Stomach smooth muscle (tissue), 2 donors: ENCODE results near the gene CDON.
A peak's percentile ranks its signal among the peaks of the same experiment; 100 is the strongest.

Experiments
- H3K27ac ChIP-seq: one replicate; pipeline ENCODE4 v1.7.0; 2013; ENCODE audit warnings: mild to moderate bottlenecking, low read length, inconsistent platforms
- H3K27me3 ChIP-seq, 2 donors: one replicate each; pipeline ENCODE4 v1.7.0; 2013; ENCODE audit warnings: low read length in 2 of 2; ENCODE audit not compliant: insufficient read depth in 2 of 2, control insufficient read depth in 1 of 2
- H3K36me3 ChIP-seq, 2 donors: one replicate each; pipeline ENCODE4 v1.7.0; 2013; ENCODE audit warnings: low read length in 2 of 2; ENCODE audit not compliant: control insufficient read depth in 2 of 2, insufficient read depth in 2 of 2
- H3K4me1 ChIP-seq: one replicate; pipeline ENCODE4 v1.7.0; 2013; ENCODE audit warnings: low read length; ENCODE audit not compliant: control insufficient read depth, insufficient read depth
- H3K4me3 ChIP-seq, 2 donors: one replicate each; pipeline ENCODE4 v1.7.0; 2013; ENCODE audit warnings: low read length in 2 of 2
- H3K9ac ChIP-seq, 2 donors: one replicate each; pipeline ENCODE4 v1.7.0; 2013; ENCODE audit warnings: low read length in 2 of 2, mild to moderate bottlenecking in 1 of 2
- H3K9me3 ChIP-seq, 2 donors: one replicate each; pipeline ENCODE4 v1.7.0; 2013; ENCODE audit warnings: low read length in 2 of 2; ENCODE audit not compliant: control insufficient read depth in 2 of 2
- donor health status: healthy.
- donor health status: Pancreatic carcinoma.

The CDON gene

GRCh38 chr11:125943661-125944349 lies 118.9 kb downstream of the CDON start:
- Histone ChIP-seq H3K27ac (no peak overlapping the region), H3K4me3 (no peak overlapping the region), H3K36me3 (no peaks in the 10 kb centered on the region), H3K9ac (no peak overlapping the region), H3K27me3 (no peaks in the 10 kb centered on the region), H3K4me1 (peaks cover 15% of the 10 kb centered on the region), H3K9me3 (no peaks in the 10 kb centered on the region)

- Histone ChIP-seq H3K4me3 (no peak overlapping the region), H3K27me3 (no peaks in the 10 kb centered on the region), H3K4me1 (peaks cover 17% of the 10 kb centered on the region), H3K9me3 (no peaks in the 10 kb centered on the region), H3K9ac (no peak overlapping the region), H3K27ac (no peak overlapping the region), H3K36me3 (no peaks in the 10 kb centered on the region)
Observed at GRCh38 chr11:125942771-125943428, 119.8 kb downstream of the CDON start.

DNA sequence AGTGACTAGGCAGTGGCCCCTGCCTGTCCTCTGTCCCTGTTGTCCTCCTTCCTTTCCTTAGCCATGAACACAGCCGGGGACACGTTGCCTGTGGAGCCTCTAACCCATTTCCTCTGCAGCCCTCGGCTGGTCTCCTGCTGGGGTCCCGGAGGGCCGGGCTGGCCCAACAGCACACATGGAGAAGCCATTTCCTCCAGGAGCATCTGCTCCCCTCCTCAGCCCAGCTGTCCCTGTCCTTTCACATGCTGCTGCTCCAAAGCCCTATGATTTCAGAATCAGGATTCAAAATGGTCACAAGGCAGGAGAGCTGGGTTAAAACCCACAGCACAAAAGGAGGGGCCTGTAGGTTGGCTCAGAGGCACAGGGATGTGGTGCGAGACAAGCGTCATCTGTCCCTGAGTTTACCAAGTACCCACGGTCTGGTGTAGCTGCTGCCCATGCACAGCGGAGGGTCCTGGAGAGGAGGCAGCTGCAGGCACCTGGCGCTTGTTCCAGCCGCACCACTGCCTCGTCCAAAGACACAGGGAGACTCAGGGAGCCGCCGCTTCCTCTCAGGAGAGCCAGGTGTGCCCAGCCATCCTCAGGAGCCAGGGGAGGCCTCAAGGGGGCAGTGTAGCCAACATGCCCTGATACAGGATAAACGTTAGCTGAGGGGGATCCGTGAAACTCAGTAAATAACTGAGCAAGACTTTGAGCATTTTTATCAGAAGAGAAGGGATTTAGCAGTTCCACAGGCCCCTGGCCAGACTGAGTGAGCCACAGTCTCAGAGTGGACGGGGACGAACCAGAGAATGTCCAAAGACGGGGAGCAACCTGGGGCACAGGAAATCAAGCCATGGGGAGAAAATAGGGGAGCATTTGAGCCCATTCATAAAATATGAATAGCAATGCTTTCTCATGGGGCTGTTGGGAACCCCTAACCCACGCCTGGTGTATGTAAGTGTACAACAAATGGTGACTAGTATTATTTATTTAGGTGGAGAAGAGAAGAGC lies 120.8 kb downstream of the CDON start:
- Histone ChIP-seq H3K9ac (no peak overlapping the region), H3K36me3 (no peaks in the 10 kb centered on the region), H3K9me3 (no peaks in the 10 kb centered on the region), H3K4me3 (no peak overlapping the region), H3K4me1 (peaks cover 17% of the 10 kb centered on the region), H3K27ac (no peak overlapping the region), H3K27me3 (no peaks in the 10 kb centered on the region)

- Histone ChIP-seq H3K36me3 (no peaks in the 10 kb centered on the region), H3K9ac (no peak overlapping the region), H3K27me3 (no peaks in the 10 kb centered on the region), H3K27ac (no peak overlapping the region), H3K4me3 (no peak overlapping the region), H3K4me1 (peaks cover 17% of the 10 kb centered on the region), H3K9me3 (no peaks in the 10 kb centered on the region)
Observed at GRCh38 chr11:125941267-125941618, 121.4 kb downstream of the CDON start.

- peaks cover 17% of the 10 kb centered on the region for H3K4me1 ChIP-seq
- H3K9me3 ChIP-seq = no peaks in the 10 kb centered on the region
- no peak overlapping the region for H3K9ac ChIP-seq
- no peak overlapping the region for H3K4me3 ChIP-seq
- no peaks in the 10 kb centered on the region for H3K36me3 ChIP-seq
- H3K27me3 ChIP-seq = no peaks in the 10 kb centered on the region
- H3K27ac ChIP-seq = no peak overlapping the region
Observed at GRCh38 chr11:125940145-125940544, 122.5 kb downstream of the CDON start.

DNA sequence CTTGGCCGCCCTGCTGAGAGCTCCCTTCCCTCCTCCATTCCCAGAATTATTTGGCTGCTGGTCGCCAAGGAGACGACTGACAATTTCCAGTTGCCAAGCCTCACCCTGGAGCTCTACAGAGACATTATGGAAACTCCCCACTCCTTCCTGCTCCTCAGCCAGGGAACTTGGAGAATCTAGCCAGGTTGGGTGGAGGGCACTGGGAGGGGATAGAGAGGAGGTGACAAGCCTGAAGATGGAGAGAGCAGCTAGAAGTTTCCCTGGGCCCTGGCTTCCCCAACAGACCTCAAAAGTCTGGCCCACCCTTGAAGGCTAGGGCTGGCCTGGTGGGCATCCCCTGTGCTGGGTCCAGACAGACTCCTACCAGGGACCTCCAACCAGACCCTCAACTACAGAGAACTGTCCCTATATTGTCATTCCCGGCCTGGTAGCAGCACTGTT lies 123.6 kb downstream of the CDON start:
- peak overlapping the region in 1 of 2 donors; percentile 14 for H3K4me3 ChIP-seq
- H3K36me3 ChIP-seq = no peaks in the 10 kb centered on the region
- no peaks in the 10 kb centered on the region for H3K9me3 ChIP-seq
- H3K27ac ChIP-seq = no peak overlapping the region
- H3K9ac ChIP-seq = no peak overlapping the region
- no peaks in the 10 kb centered on the region for H3K27me3 ChIP-seq
- peaks cover 17% of the 10 kb centered on the region for H3K4me1 ChIP-seq

DNA sequence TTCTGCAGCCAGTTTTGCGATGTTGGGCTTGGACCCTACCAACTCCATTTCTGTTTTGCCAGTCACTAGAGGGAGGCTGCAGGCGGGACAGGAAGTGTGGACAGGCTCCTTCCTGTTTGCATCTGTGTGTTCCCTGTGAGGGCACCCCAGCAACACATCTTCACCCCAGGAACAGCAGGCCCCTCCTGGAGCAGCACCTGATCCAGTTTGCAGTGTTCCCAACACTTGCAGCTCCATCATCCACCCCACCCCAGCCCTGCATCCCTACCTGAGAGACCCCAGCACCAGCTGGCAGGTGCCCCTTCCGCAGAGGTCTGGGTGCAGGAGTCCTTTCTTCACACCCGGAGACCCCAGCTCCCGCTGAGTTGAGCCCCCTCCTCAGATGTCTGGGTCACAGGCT lies 124.2 kb downstream of the CDON start:
- H3K4me3 ChIP-seq = no peak overlapping the region
- no peaks in the 10 kb centered on the region for H3K9me3 ChIP-seq
- H3K36me3 ChIP-seq = no peaks in the 10 kb centered on the region
- H3K9ac ChIP-seq = no peak overlapping the region
- peaks cover 17% of the 10 kb centered on the region for H3K4me1 ChIP-seq
- H3K27me3 ChIP-seq = no peaks in the 10 kb centered on the region
- H3K27ac ChIP-seq = no peak overlapping the region

GRCh38 chr11:125935618-125936199 lies 127.0 kb downstream of the CDON start:
- no peak overlapping the region for H3K27ac ChIP-seq
- no peak overlapping the region for H3K9ac ChIP-seq
- H3K36me3 ChIP-seq = no peaks in the 10 kb centered on the region
- no peaks in the 10 kb centered on the region for H3K27me3 ChIP-seq
- no peaks in the 10 kb centered on the region for H3K9me3 ChIP-seq
- no peak overlapping the region for H3K4me3 ChIP-seq
- peaks cover 12% of the 10 kb centered on the region for H3K4me1 ChIP-seq

DNA sequence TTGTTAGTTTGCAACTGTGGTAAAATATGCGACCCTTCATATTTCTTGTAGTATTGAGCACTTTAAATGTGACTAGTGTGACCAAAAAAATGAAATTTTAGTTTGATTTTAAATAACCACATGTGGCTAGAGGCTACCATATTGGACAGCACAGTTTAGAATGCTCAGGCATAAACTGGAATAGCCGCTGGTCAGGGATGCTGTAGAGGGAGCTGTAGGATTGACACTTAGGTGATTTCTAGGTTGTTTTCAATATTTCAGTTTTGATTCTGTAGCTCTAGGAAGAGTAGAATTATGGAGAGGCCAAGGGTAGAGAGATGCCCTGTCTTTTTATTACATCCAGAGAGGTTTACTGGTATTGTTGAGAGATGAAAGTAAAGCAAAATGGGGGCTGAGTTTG lies 127.6 kb downstream of the CDON start:
- H3K27ac ChIP-seq = no peak overlapping the region
- H3K9me3 ChIP-seq = no peaks in the 10 kb centered on the region
- no peaks in the 10 kb centered on the region for H3K27me3 ChIP-seq
- H3K9ac ChIP-seq = no peak overlapping the region
- H3K36me3 ChIP-seq = no peaks in the 10 kb centered on the region
- H3K4me1 ChIP-seq = peaks cover 12% of the 10 kb centered on the region
- H3K4me3 ChIP-seq = no peak overlapping the region

GRCh38 chr11:125934473-125934872 lies 128.2 kb downstream of the CDON start:
- Histone ChIP-seq H3K27me3 (peaks cover 0 to 2% of the 10 kb centered on the region in 2 donors), H3K9ac (no peak overlapping the region), H3K4me3 (no peak overlapping the region), H3K36me3 (no peaks in the 10 kb centered on the region), H3K9me3 (no peaks in the 10 kb centered on the region), H3K27ac (no peak overlapping the region), H3K4me1 (peaks cover 10% of the 10 kb centered on the region)
